ENCODE data around the gene OGFOD3. TPM values are rescaled to one million over a fixed set of nuclear protein-coding genes. Genes with fewer than 3 reads are reported as not detected.

OGFOD3 gene
- total and polyA plus RNA-seq, 7 donors = 6.0 to 28.2 (median 19.3) TPM

- TF ChIP-seq POLR2A (IDR thresholded peaks at IDR 0.05) (no peak), EP300 (IDR thresholded peaks at IDR 0.05) (no peak), POLR2AphosphoS5 (IDR thresholded peaks at IDR 0.05) (no peak), CTCF (IDR thresholded peaks at IDR 0.05) (no peak)
- WGBS, 2 donors = 94 to 97% methylated on average over 4 of the region's 4 CpGs
Observed at GRCh38 chr17:82416264-82416663, 2.1 kb downstream of the OGFOD3 start.

GRCh38 chr17:82415786-82416185 lies 2.6 kb downstream of the OGFOD3 start:
- no peaks in the 10 kb centered on the region for H3K9me3 ChIP-seq
- no peaks in the 10 kb centered on the region for H3K27me3 ChIP-seq
- no peak overlapping the region for H3K4me3 ChIP-seq
- no peak for DNase-seq
- peaks cover 0 to 26% (median 12%) of the 10 kb centered on the region in 4 donors for H3K4me1 ChIP-seq
- intact Hi-C loops (cut with DNase I) = loop anchor here (2.0 to 10.0 kb wide), 2 partner anchors 65 to 211 kb away; no protein-coding TSS in a partner anchor
- H3K27ac ChIP-seq = no peak overlapping the region
- 91 to 94% methylated on average over 9 of the region's 9 CpGs for WGBS, 2 donors
- TF ChIP-seq POLR2A (IDR thresholded peaks at IDR 0.05) = no peak
- TF ChIP-seq POLR2AphosphoS5 (IDR thresholded peaks at IDR 0.05) = no peak
- no peak for TF ChIP-seq EP300 (IDR thresholded peaks at IDR 0.05)
- no peak for TF ChIP-seq CTCF (IDR thresholded peaks at IDR 0.05)
- H3K36me3 ChIP-seq = peaks cover 0 to 14% (median 1%) of the 10 kb centered on the region in 4 donors

More at GRCh38 chr17:82416264-82416663, 2.1 kb downstream of the OGFOD3 start:
- intact Hi-C loops (cut with DNase I) = loop anchor here (10.0 kb wide), 1 partner anchor 211 kb away; no protein-coding TSS in a partner anchor
- Histone ChIP-seq H3K9me3 (no peaks in the 10 kb centered on the region), H3K4me1 (peaks cover 0 to 26% (median 12%) of the 10 kb centered on the region in 4 donors), H3K36me3 (peaks cover 0 to 16% (median 3%) of the 10 kb centered on the region in 4 donors), H3K27me3 (no peaks in the 10 kb centered on the region), H3K27ac (no peak overlapping the region), H3K4me3 (no peak overlapping the region)
- no peak for DNase-seq

GRCh38 chr17:82415336-82415735 lies 3.0 kb downstream of the OGFOD3 start:
- Histone ChIP-seq H3K4me3 (no peak overlapping the region), H3K9me3 (no peaks in the 10 kb centered on the region), H3K4me1 (peaks cover 0 to 26% (median 12%) of the 10 kb centered on the region in 4 donors), H3K27ac (no peak overlapping the region), H3K27me3 (no peaks in the 10 kb centered on the region), H3K36me3 (peaks cover 0 to 11% (median 0%) of the 10 kb centered on the region in 4 donors)
- TF ChIP-seq EP300 (IDR thresholded peaks at IDR 0.05) (no peak), POLR2A (IDR thresholded peaks at IDR 0.05) (no peak), POLR2AphosphoS5 (IDR thresholded peaks at IDR 0.05) (no peak), CTCF (IDR thresholded peaks at IDR 0.05) (no peak)
- intact Hi-C loops (cut with DNase I) = loop anchor here (2.0 to 10.0 kb wide), 2 partner anchors 65 to 211 kb away; no protein-coding TSS in a partner anchor
- DNase-seq = no peak
- 95 to 97% methylated on average over 26 of the region's 26 CpGs for WGBS, 2 donors

- Histone ChIP-seq H3K4me1 (peaks cover 0 to 26% (median 12%) of the 10 kb centered on the region in 4 donors), H3K4me3 (no peak overlapping the region), H3K27ac (no peak overlapping the region), H3K9me3 (no peaks in the 10 kb centered on the region), H3K36me3 (peaks cover 0 to 7% (median 0%) of the 10 kb centered on the region in 4 donors), H3K27me3 (no peaks in the 10 kb centered on the region)
- WGBS, 2 donors = 24 to 28% methylated on average over 38 of the region's 38 CpGs
- TF ChIP-seq CTCF (IDR thresholded peaks at IDR 0.05) (peak; percentile 31 to 70 (median 65)), POLR2A (IDR thresholded peaks at IDR 0.05) (no peak)
- DNase-seq = peak; percentile 78
- intact Hi-C loops (cut with DNase I) = loop anchor here (2.0 to 10.0 kb wide), 2 partner anchors 64 to 210 kb away; no protein-coding TSS in a partner anchor
Observed at GRCh38 chr17:82414548-82415281, 3.7 kb downstream of the OGFOD3 start.
